HAP-1 (cell line): ENCODE results near the gene UCN.
"Not testable (repeated sequence)": the region's sequence is repeated elsewhere in the genome, so short reads cannot be mapped to it uniquely, and the experiment has no call there.

Source experiments
- DNase-seq, 2 experiments: peaks; one replicate each; pipeline ENCODE4 v3.0.0-alpha.2; 2016 to 2020; ENCODE audit warnings: low spot score in 2 of 2
- H3K27me3 ChIP-seq: fragments of 250-450 bp; sonication (Bioruptor Pico); 2 replicates; pipeline ENCODE4 v1.5.1; 2020; ENCODE audit warnings: low read depth, mild to moderate bottlenecking, moderate library complexity
- H3K36me3 ChIP-seq: fragments of 250-450 bp; sonication (Bioruptor Pico); replicated peaks from 2 replicates; pipeline ENCODE4 v1.5.1; 2020; ENCODE audit warnings: mild to moderate bottlenecking
- H3K4me1 ChIP-seq: fragments of 250-450 bp; sonication (Bioruptor Pico); 2 replicates; pipeline ENCODE4 v1.5.1; 2020; ENCODE audit warnings: mild to moderate bottlenecking
- H3K4me3 ChIP-seq: fragments of 250-450 bp; sonication (Bioruptor Pico); 2 replicates; pipeline ENCODE4 v1.5.1; 2020; ENCODE audit warnings: mild to moderate bottlenecking, moderate library complexity
- H3K9me3 ChIP-seq: fragments of 250-450 bp; sonication (Bioruptor Pico); 2 replicates; pipeline ENCODE4 v1.5.1; 2020; ENCODE audit warnings: mild to moderate bottlenecking, moderate library complexity
- in situ Hi-C: fragments of 300-500 bp; cut with MboI; formaldehyde crosslinking; loops from 3 replicates; pipeline ENCODE4 v1.14.3; 2020; ENCODE audit warnings: low sequenced_read_pairs, inconsistent platforms, mixed read lengths

The UCN gene

GRCh38 chr2:27307287-27307544 lies 1.0 kb downstream of the UCN start:
- in situ Hi-C loops = no loop called here
- Histone ChIP-seq H3K9me3 (no peaks in the 10 kb centered on the region), H3K27me3 (no peaks in the 10 kb centered on the region), H3K4me1 (peaks cover 3% of the 10 kb centered on the region), H3K36me3 (peaks cover 4% of the 10 kb centered on the region), H3K4me3 (no peak overlapping the region)
- no peak for DNase-seq

- H3K4me3 ChIP-seq = no peak overlapping the region
- H3K4me1 ChIP-seq = peaks cover 3% of the 10 kb centered on the region
- no peak for DNase-seq
- in situ Hi-C loops = no loop called here
- no peaks in the 10 kb centered on the region for H3K9me3 ChIP-seq
- peaks cover 4% of the 10 kb centered on the region for H3K36me3 ChIP-seq
- no peaks in the 10 kb centered on the region for H3K27me3 ChIP-seq
These were observed 1.5 kb downstream of the UCN start for GRCh38 chr2:27306573-27307286.

DNA sequence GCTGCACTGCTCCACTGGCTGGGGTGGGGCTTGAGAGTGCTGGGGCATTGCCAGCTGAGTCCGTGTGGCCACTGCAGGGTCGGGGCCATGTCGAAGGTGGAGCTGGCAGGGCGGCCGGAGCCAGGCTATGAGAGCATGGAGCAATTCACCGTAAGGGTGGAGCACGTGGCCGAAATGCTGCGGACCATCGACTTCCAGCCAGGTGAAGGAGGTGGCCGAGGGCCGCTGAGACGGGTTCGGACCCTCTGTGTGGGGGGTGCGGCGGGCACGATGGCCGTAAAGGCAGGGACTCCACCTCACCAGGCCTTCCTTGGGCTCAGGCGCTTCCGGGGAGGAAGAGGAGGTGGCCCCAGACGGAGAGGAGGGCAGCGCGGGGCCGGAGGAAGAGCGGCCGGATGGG lies 2.1 kb downstream of the UCN start:
- Histone ChIP-seq H3K27me3 (no peaks in the 10 kb centered on the region), H3K4me3 (no peak overlapping the region)

GRCh38 chr2:27305516-27305915 lies 2.7 kb downstream of the UCN start:
- H3K9me3 ChIP-seq = no peaks in the 10 kb centered on the region
- in situ Hi-C loops = no loop called here
- H3K36me3 ChIP-seq = peaks cover 5% of the 10 kb centered on the region
- H3K4me1 ChIP-seq = peaks cover 3% of the 10 kb centered on the region
- no peak overlapping the region for H3K4me3 ChIP-seq
- no peaks in the 10 kb centered on the region for H3K27me3 ChIP-seq
- DNase-seq = no peak

More for the DNA sequence above, 2.1 kb downstream of the UCN start:
- no peak for DNase-seq
- peaks cover 3% of the 10 kb centered on the region for H3K4me1 ChIP-seq
- H3K36me3 ChIP-seq = peaks cover 4% of the 10 kb centered on the region
- H3K9me3 ChIP-seq = no peaks in the 10 kb centered on the region
- in situ Hi-C loops = no loop called here

- no peaks in the 10 kb centered on the region for H3K27me3 ChIP-seq
- peaks cover 7% of the 10 kb centered on the region for H3K36me3 ChIP-seq
- in situ Hi-C loops = no loop called here
- no peaks in the 10 kb centered on the region for H3K9me3 ChIP-seq
- no peak for DNase-seq
- H3K4me1 ChIP-seq = peaks cover 3% of the 10 kb centered on the region
- no peak overlapping the region for H3K4me3 ChIP-seq
These were observed 3.6 kb downstream of the UCN start for GRCh38 chr2:27304488-27305240.

DNA sequence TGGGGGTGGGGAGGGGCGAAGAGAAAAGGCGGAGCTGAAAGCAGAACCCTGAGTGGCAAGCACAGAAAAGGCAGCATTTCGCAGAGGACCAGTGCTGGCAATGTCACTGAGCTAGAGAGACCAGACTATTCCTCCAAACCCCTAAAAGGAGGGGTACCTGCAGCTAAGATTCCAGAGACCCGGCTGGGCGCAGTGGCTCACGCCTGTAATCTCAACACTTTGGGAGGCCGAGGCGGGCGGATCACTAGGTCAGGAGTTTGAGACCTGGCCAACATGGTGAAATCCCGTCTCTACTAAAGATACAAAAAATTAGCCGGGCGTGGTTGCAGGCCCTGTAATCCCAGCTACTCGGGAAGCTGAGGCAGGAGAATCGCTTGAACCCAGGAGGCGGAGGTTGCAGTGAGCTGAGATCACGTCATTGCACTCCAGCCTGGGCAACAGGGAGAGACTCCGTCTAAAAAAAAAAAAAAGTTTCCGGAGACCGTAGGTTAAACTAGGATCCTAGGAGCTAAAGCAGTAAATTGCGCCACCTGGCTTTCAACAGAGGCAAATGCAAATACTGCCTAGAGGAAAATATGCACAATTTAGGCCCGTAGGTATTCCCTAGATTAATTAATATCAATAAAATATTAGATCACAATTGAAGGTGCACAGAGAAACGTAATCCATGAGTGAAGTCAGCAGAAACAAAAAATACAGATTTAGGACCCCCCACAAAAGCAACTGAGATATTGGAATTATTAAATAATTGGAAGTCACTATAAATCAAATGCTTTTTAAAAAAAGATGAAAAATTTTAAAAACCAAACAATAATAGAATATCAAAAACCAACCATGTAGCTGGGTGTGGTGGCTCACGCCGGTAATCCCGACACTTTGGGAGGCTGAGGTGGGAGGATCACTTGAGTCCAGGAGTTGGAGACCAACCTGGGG lies 4.9 kb downstream of the UCN start:
- no peak overlapping the region for H3K4me3 ChIP-seq
- H3K9me3 ChIP-seq = no peaks in the 10 kb centered on the region
- in situ Hi-C loops = no loop called here
- DNase-seq = peak; percentile 75 to 80
- no peaks in the 10 kb centered on the region for H3K27me3 ChIP-seq
- H3K36me3 ChIP-seq = peaks cover 3% of the 10 kb centered on the region
- peaks cover 3% of the 10 kb centered on the region for H3K4me1 ChIP-seq

DNA sequence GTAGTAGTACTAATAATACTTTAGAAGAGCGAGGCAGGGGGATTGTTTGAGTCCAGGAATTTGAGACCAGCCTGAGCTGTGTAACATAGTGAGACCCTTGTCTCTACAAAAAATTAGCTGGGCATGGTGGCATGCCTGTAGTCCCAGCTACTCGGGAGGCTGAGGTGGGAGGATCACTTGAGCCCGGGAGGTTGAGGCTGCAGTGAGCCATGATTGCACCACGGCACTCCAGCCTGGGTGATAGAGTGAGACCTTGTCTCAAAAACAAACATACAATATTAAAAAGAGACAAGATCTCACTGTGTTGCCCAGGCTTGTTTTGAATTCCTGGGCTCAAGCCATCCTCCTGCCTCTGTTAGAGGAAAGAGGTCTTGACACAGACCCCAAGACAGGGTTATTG lies 7.6 kb downstream of the UCN start:
- H3K36me3 ChIP-seq, in situ Hi-C loops, DNase-seq, H3K9me3 ChIP-seq, H3K27me3 ChIP-seq, H3K4me3 ChIP-seq, H3K4me1 ChIP-seq: not testable (repeated sequence)

GRCh38 chr2:27298391-27299080 lies 9.7 kb downstream of the UCN start:
- in situ Hi-C loops = no loop called here
- no peaks in the 10 kb centered on the region for H3K27me3 ChIP-seq
- H3K4me1 ChIP-seq = peaks cover 9% of the 10 kb centered on the region
- H3K4me3 ChIP-seq = no peak overlapping the region
- H3K36me3 ChIP-seq = peaks cover 8% of the 10 kb centered on the region; the same call in 1 of the 2 replicates
- DNase-seq = no peak
- H3K9me3 ChIP-seq = no peaks in the 10 kb centered on the region

DNA sequence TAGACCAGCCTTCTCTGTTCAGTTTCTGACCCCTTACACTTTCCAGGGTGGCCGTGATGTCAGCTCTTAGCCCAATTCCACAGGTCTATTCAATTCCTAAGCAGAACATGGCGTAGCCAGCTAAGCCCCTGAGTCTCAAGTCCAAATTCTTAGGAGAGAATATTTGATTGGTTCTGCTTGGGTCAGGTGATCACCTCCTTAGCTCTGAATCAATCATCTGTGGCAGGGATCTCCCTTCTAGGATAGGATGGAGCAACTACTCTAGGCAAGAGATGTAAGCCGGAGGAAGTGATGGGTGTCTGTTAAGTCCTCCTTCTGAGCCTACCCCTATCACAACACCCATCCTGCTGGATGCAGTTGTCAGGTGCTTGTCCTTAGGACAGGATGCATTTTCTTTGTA lies 11.1 kb downstream of the UCN start:
- H3K9me3 ChIP-seq = no peaks in the 10 kb centered on the region
- no peaks in the 10 kb centered on the region for H3K27me3 ChIP-seq
- peaks cover 15% of the 10 kb centered on the region for H3K4me1 ChIP-seq
- no peak overlapping the region for H3K4me3 ChIP-seq
- H3K36me3 ChIP-seq = peaks cover 8% of the 10 kb centered on the region; the same call in 1 of the 2 replicates
- DNase-seq = no peak
- in situ Hi-C loops = no loop called here

- DNase-seq = no peak
- no peaks in the 10 kb centered on the region for H3K27me3 ChIP-seq
- H3K4me3 ChIP-seq = no peak overlapping the region
- in situ Hi-C loops = no loop called here
- peaks cover 8% of the 10 kb centered on the region; the same call in 1 of the 2 replicates for H3K36me3 ChIP-seq
- no peaks in the 10 kb centered on the region for H3K9me3 ChIP-seq
- peaks cover 15% of the 10 kb centered on the region for H3K4me1 ChIP-seq
These were observed 11.8 kb downstream of the UCN start for GRCh38 chr2:27296481-27296880.

GRCh38 chr2:27294928-27295327 lies 13.3 kb downstream of the UCN start:
- Histone ChIP-seq H3K9me3 (no peaks in the 10 kb centered on the region), H3K27me3 (no peaks in the 10 kb centered on the region), H3K36me3 (peaks cover 4% of the 10 kb centered on the region; the same call in 1 of the 2 replicates), H3K4me1 (peaks cover 15% of the 10 kb centered on the region), H3K4me3 (no peak overlapping the region)
- in situ Hi-C loops = no loop called here
- DNase-seq = no peak

DNA sequence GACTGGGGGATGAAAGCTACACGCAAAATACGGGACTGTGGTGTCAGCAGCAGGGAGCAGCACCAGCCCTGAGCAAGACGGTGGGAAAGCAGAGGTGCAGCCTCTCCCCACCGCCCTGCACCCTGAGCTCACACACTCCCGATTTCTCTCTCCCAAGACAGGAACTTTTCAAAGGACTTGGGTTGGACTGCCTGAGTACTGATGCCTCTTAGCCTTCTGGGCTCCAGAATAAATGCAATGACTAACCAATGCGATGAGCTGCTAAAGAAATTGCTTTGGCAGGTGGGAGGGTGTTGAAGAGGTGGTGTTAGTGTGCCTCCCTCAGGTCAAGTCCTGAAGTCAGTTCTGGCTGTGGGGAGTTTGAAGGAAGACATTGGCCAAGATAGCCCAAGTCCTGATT lies 16.4 kb downstream of the UCN start:
- peaks cover 19% of the 10 kb centered on the region for H3K4me1 ChIP-seq
- H3K27me3 ChIP-seq = no peaks in the 10 kb centered on the region
- in situ Hi-C loops = no loop called here
- no peaks in the 10 kb centered on the region for H3K9me3 ChIP-seq
- no peak overlapping the region for H3K4me3 ChIP-seq
- peaks cover 4% of the 10 kb centered on the region; the same call in 1 of the 2 replicates for H3K36me3 ChIP-seq
- DNase-seq = peak; percentile 25 to 41

GRCh38 chr2:27290549-27290948 lies 17.7 kb downstream of the UCN start:
- no peak for DNase-seq
- Histone ChIP-seq H3K4me3 (no peak overlapping the region), H3K27me3 (no peaks in the 10 kb centered on the region), H3K9me3 (no peaks in the 10 kb centered on the region), H3K36me3 (no peaks in the 10 kb centered on the region), H3K4me1 (peaks cover 31% of the 10 kb centered on the region)
- in situ Hi-C loops = no loop called here
